HEK293T (cell line): ENCODE data around the gene AP2A2.
A peak's percentile ranks its signal among the peaks of the same experiment; 100 is the strongest.

Experiments used
- CTCF ChIA-PET: fragments of 350-600 bp; formaldehyde crosslinking; extraction: SDS; loops from one replicate; lab custom pipeline; 2021; ENCODE audit warnings: antibody characterized with exemption, inconsistent platforms; lab: Yijun Ruan, JAX
- POLR2A ChIA-PET: fragments of 350-600 bp; formaldehyde crosslinking; extraction: SDS; loops from one replicate; lab custom pipeline; 2020; ENCODE audit warnings: antibody characterized with exemption, inconsistent platforms; lab: Yijun Ruan, JAX
- DNase-seq: peaks from one replicate; pipeline ENCODE4 v3.0.0; 2012; ENCODE audit warnings: mixed read lengths; ENCODE audit errors: extremely low spot score
- ARNT ChIP-seq: fragments of 450-650 bp; IDR thresholded peaks from 2 replicates; pipeline ENCODE4 v1.6.1; 2017; ENCODE audit warnings: mild to moderate bottlenecking
- BHLHE40 ChIP-seq: fragments of 450-650 bp; IDR thresholded peaks from 2 replicates; pipeline ENCODE4 v1.6.1; 2016; ENCODE audit warnings: mild to moderate bottlenecking, moderate library complexity, borderline replicate concordance
- CTBP1 ChIP-seq: fragments of 450-650 bp; IDR thresholded peaks from 2 replicates; pipeline ENCODE4 v1.6.1; 2016; ENCODE audit warnings: borderline replicate concordance
- ELF4 ChIP-seq: fragments of 450-650 bp; IDR thresholded peaks from 2 replicates; pipeline ENCODE4 v1.6.1; 2017; ENCODE audit warnings: antibody characterized with exemption
- FOXA1 ChIP-seq: fragments of 450-650 bp; IDR thresholded peaks from 2 replicates; pipeline ENCODE4 v1.6.1; 2016; ENCODE audit warnings: mild to moderate bottlenecking
- FOXK2 ChIP-seq: fragments of 450-650 bp; IDR thresholded peaks from 2 replicates; pipeline ENCODE4 v1.6.1; 2016; ENCODE audit warnings: mild to moderate bottlenecking
- FOXM1 ChIP-seq: fragments of 450-650 bp; IDR thresholded peaks from 2 replicates; pipeline ENCODE4 v1.6.1; 2017; ENCODE audit warnings: mild to moderate bottlenecking, borderline replicate concordance
- HDGF ChIP-seq: fragments of 450-650 bp; IDR thresholded peaks from 2 replicates; pipeline ENCODE4 v1.6.1; 2017; ENCODE audit warnings: antibody characterized with exemption, borderline replicate concordance
- L3MBTL2 ChIP-seq: fragments of 450-650 bp; conservative IDR thresholded peaks from 2 replicates; pipeline ENCODE4 v1.6.1; 2016; ENCODE audit warnings: mild to moderate bottlenecking
- LEF1 ChIP-seq: fragments of 450-650 bp; IDR thresholded peaks from 2 replicates; pipeline ENCODE4 v1.6.1; 2017; ENCODE audit warnings: mild to moderate bottlenecking, borderline replicate concordance
- NFRKB ChIP-seq: fragments of 450-650 bp; IDR thresholded peaks from 2 replicates; pipeline ENCODE4 v1.6.1; 2016; ENCODE audit warnings: mild to moderate bottlenecking, moderate library complexity
- PKNOX1 ChIP-seq: fragments of 450-650 bp; IDR thresholded peaks from 2 replicates; pipeline ENCODE4 v1.6.1; 2016
- SP1 ChIP-seq: fragments of 450-650 bp; IDR thresholded peaks from 2 replicates; pipeline ENCODE4 v1.6.1; 2017
- SUZ12 ChIP-seq: fragments of 450-650 bp; IDR thresholded peaks from 2 replicates; pipeline ENCODE4 v1.6.1; 2016; ENCODE audit warnings: mild to moderate bottlenecking
- TARDBP ChIP-seq: fragments of 450-650 bp; IDR thresholded peaks from 2 replicates; pipeline ENCODE4 v1.6.1; 2016
- ZNF384 ChIP-seq: fragments of 450-650 bp; IDR thresholded peaks from 2 replicates; pipeline ENCODE4 v1.6.1; 2016

AP2A2 gene

GRCh38 chr11:889257-889656, 36.4 kb upstream of the AP2A2 start:
- CTCF ChIA-PET, result interaction anchor here (0.7 kb wide), 1 partner anchor 103 kb away, joined by 3 read pairs; no protein-coding TSS in a partner anchor
- no peak for DNase-seq
- POLR2A ChIA-PET, result interaction anchor here (0.6 kb wide), 1 partner anchor 63 kb away, joined by 3 read pairs; no protein-coding TSS in a partner anchor
- TF ChIP-seq BHLHE40 (no peak), FOXK2 (no peak), PKNOX1 (no peak), SUZ12 (no peak), NFRKB (no peak), ARNT (no peak), L3MBTL2 (no peak), CTBP1 (no peak), SP1 (no peak), HDGF (no peak), ZNF384 (no peak), LEF1 (no peak), TARDBP (no peak)

GRCh38 chr11:889687-890475, 35.8 kb upstream of the AP2A2 start:
- no peak for DNase-seq
- TF ChIP-seq L3MBTL2, result no peak
- TF ChIP-seq SP1, result no peak
- TF ChIP-seq CTBP1, result no peak
- no peak for TF ChIP-seq NFRKB
- TF ChIP-seq ELF4, result no peak
- TF ChIP-seq SUZ12, result no peak
- TF ChIP-seq FOXM1, result no peak
- TF ChIP-seq ARNT, result no peak
- no peak for TF ChIP-seq HDGF
- TF ChIP-seq FOXK2, result no peak
- TF ChIP-seq BHLHE40, result no peak
- POLR2A ChIA-PET, result no interaction called here
- CTCF ChIA-PET, result interaction anchor here (0.7 kb wide), 1 partner anchor 104 kb away, joined by 3 read pairs; no protein-coding TSS in a partner anchor

GRCh38 chr11:890794-891540, 34.7 kb upstream of the AP2A2 start:
- DNase-seq, result no peak
- ChIA-PET CTCF (interaction anchor here (0.6 kb wide), 1 partner anchor 135 kb away, joined by 4 read pairs; no protein-coding TSS in a partner anchor), POLR2A (no interaction called here)
- peak; percentile 32 for TF ChIP-seq PKNOX1
- TF ChIP-seq CTBP1, result no peak
- no peak for TF ChIP-seq LEF1

GRCh38 chr11:893008-893654, 32.5 kb upstream of the AP2A2 start:
- TF ChIP-seq ZNF384 (no peak), NFRKB (no peak), FOXM1 (no peak), SUZ12 (no peak), BHLHE40 (no peak), FOXA1 (no peak), LEF1 (no peak), ELF4 (no peak), FOXK2 (no peak), L3MBTL2 (no peak), TARDBP (no peak), ARNT (no peak), CTBP1 (no peak), SP1 (no peak), PKNOX1 (no peak), HDGF (no peak)
- CTCF ChIA-PET, result no interaction called here
- DNase-seq, result no peak
- POLR2A ChIA-PET, result no interaction called here

- CTCF ChIA-PET, result interaction anchor here (0.8 kb wide), 1 partner anchor 15 kb away, joined by 7 read pairs; the partner anchor contains the start of gene CHID1
- POLR2A ChIA-PET, result interaction anchor here (0.8 kb wide), 1 partner anchor 76 kb away, joined by 3 read pairs; the partner anchor contains the start of gene PNPLA2
- DNase-seq, result no peak
- TF ChIP-seq ARNT (no peak), BHLHE40 (no peak), CTBP1 (no peak), FOXM1 (no peak), SUZ12 (no peak), L3MBTL2 (no peak), SP1 (no peak), NFRKB (no peak), HDGF (no peak), LEF1 (no peak), TARDBP (no peak)
These were observed 31.0 kb upstream of the AP2A2 start for GRCh38 chr11:894575-895201.
